WTC11 (cell line): Measurements from ENCODE around the gene FSTL4. TPM values are rescaled to one million over a fixed set of nuclear protein-coding genes. Genes with fewer than 3 reads are reported as not detected.

Experiments
- ATAC-seq: fragments of 200-7000 bp; cut with Tn5 transposase; 2 replicates; pipeline ENCODE4 v1.10.0; 2021; ENCODE audit warnings: mild to moderate bottlenecking, moderate library complexity
- CTCF ChIA-PET: fragments of 300-600 bp; sonication (Branson Sonifier 250); formaldehyde crosslinking; loops from one replicate; lab custom pipeline; 2021; ENCODE audit warnings: antibody characterized with exemption; lab: Charles Lee
- POLR2A ChIA-PET: fragments of 350-600 bp; sonication (Branson Sonifier 250); formaldehyde crosslinking; loops from one replicate; lab custom pipeline; 2021; ENCODE audit warnings: antibody characterized with exemption; lab: Charles Lee
- DNase-seq: peaks from one replicate; pipeline ENCODE4 v3.0.0; 2021; ENCODE audit warnings: low spot score
- H3K27ac Mint-ChIP-seq: 2 replicates; pipeline ENCODE4 v1.8.0; 2021; ENCODE audit warnings: mixed read lengths
- H3K27me3 Mint-ChIP-seq: 2 replicates; pipeline ENCODE4 v1.8.0; 2021; ENCODE audit warnings: low read depth, mild to moderate bottlenecking, moderate library complexity, mixed read lengths
- H3K36me3 Mint-ChIP-seq: 2 replicates; pipeline ENCODE4 v1.8.0; 2021; ENCODE audit warnings: mixed read lengths
- H3K4me1 Mint-ChIP-seq: 2 replicates; pipeline ENCODE4 v1.8.0; 2022; ENCODE audit warnings: mixed read lengths
- H3K4me3 Mint-ChIP-seq: 2 replicates; pipeline ENCODE4 v1.8.0; 2021; ENCODE audit warnings: mild to moderate bottlenecking, moderate library complexity, mixed read lengths
- H3K9me3 Mint-ChIP-seq: 2 replicates; pipeline ENCODE4 v1.8.0; 2021; ENCODE audit warnings: mixed read lengths
- ATF2 ChIP-seq: sonication (generic); formaldehyde crosslinking; IDR thresholded peaks from 2 replicates; pipeline ENCODE4 v1.8.1; 2022; ENCODE audit warnings: low read depth, missing genetic modification reagents, borderline replicate concordance
- ATF6 ChIP-seq: sonication (generic); formaldehyde crosslinking; IDR thresholded peaks from 2 replicates; pipeline ENCODE4 v1.8.1; 2023; ENCODE audit warnings: mild to moderate bottlenecking, missing genetic modification reagents
- CREB1 ChIP-seq: sonication (generic); formaldehyde crosslinking; IDR thresholded peaks from 2 replicates; pipeline ENCODE4 v1.8.0; 2023; ENCODE audit warnings: mild to moderate bottlenecking, missing genetic modification reagents
- E2F5 ChIP-seq: sonication (generic); formaldehyde crosslinking; IDR thresholded peaks from 2 replicates; pipeline ENCODE4 v1.8.1; 2022; ENCODE audit warnings: mild to moderate bottlenecking, moderate library complexity, missing genetic modification reagents
- ESRRA ChIP-seq: sonication (generic); formaldehyde crosslinking; IDR thresholded peaks from 2 replicates; pipeline ENCODE4 v1.8.1; 2022; ENCODE audit warnings: mild to moderate bottlenecking, missing genetic modification reagents, borderline replicate concordance
- GABPB1 ChIP-seq: sonication (generic); formaldehyde crosslinking; IDR thresholded peaks from 2 replicates; pipeline ENCODE4 v1.8.1; 2023; ENCODE audit warnings: mild to moderate bottlenecking, missing genetic modification reagents
- GRHL2 ChIP-seq: fragments of 250-450 bp; sonication (Bioruptor Pico); IDR thresholded peaks from 2 replicates; pipeline ENCODE4 v1.8.0; 2022; ENCODE audit warnings: mild to moderate bottlenecking, moderate library complexity; ENCODE audit not compliant: insufficient replicate concordance, severe bottlenecking
- IRF1 ChIP-seq: sonication (generic); formaldehyde crosslinking; IDR thresholded peaks from 2 replicates; pipeline ENCODE4 v1.8.0; 2023; ENCODE audit warnings: missing genetic modification reagents
- IRF2 ChIP-seq: sonication (generic); formaldehyde crosslinking; IDR thresholded peaks from 2 replicates; pipeline ENCODE4 v1.8.0; 2022; ENCODE audit warnings: low read depth, missing genetic modification reagents, borderline replicate concordance
- JAZF1 ChIP-seq: fragments of 250-450 bp; sonication (Bioruptor Pico); IDR thresholded peaks from 2 replicates; pipeline ENCODE4 v1.9.0; 2021; ENCODE audit warnings: moderate library complexity, mild to moderate bottlenecking, inconsistent platforms
- NFE2L1 ChIP-seq: sonication (generic); formaldehyde crosslinking; IDR thresholded peaks from 2 replicates; pipeline ENCODE4 v1.8.1; 2023; ENCODE audit warnings: missing genetic modification reagents
- NR1H2 ChIP-seq: sonication (generic); formaldehyde crosslinking; IDR thresholded peaks from 2 replicates; pipeline ENCODE4 v1.9.0; 2021; ENCODE audit warnings: mild to moderate bottlenecking, moderate library complexity, missing genetic modification reagents
- RELA ChIP-seq: sonication (generic); formaldehyde crosslinking; IDR thresholded peaks from 2 replicates; pipeline ENCODE4 v1.8.1; 2022; ENCODE audit warnings: missing genetic modification reagents, mild to moderate bottlenecking, borderline replicate concordance
- RORB ChIP-seq: fragments of 250-450 bp; sonication (Bioruptor Pico); IDR thresholded peaks from 2 replicates; pipeline ENCODE4 v1.9.0; 2021; ENCODE audit warnings: mild to moderate bottlenecking
- ZBTB21 ChIP-seq: sonication (generic); formaldehyde crosslinking; IDR thresholded peaks from 2 replicates; pipeline ENCODE4 v1.8.1; 2023; ENCODE audit warnings: mild to moderate bottlenecking, missing genetic modification reagents, borderline replicate concordance
- ZNF232 ChIP-seq: sonication (generic); formaldehyde crosslinking; IDR thresholded peaks from 2 replicates; pipeline ENCODE4 v1.8.0; 2022; ENCODE audit warnings: mild to moderate bottlenecking, missing genetic modification reagents
- ZNF396 ChIP-seq: fragments of 250-450 bp; sonication (Bioruptor Pico); IDR thresholded peaks from 2 replicates; pipeline ENCODE4 v1.8.0; 2021; ENCODE audit warnings: mild to moderate bottlenecking, moderate library complexity, borderline replicate concordance
- ZNF671 ChIP-seq: fragments of 250-450 bp; sonication (Bioruptor Pico); IDR thresholded peaks from 2 replicates; pipeline ENCODE4 v1.8.0; 2021; ENCODE audit warnings: mild to moderate bottlenecking
- total RNA-seq: library from RNA; stranded (reverse); gene quantifications from 3 replicates; pipeline ENCODE4 v1.2.3, GENCODE V29; 2021
- TF ChIP-seq, protein P1 (sequence below): sonication (generic); formaldehyde crosslinking; conservative IDR thresholded peaks from 2 replicates; pipeline ENCODE4 v1.8.1; 2022; ENCODE audit warnings: mild to moderate bottlenecking, missing genetic modification reagents

The FSTL4 gene
- total RNA-seq, 1 experiment from 2014 or later = 6.1 TPM

GRCh38 chr5:133531594-133531993 is 80.7 kb downstream of the FSTL4 start:
- DNase-seq = no peak
- no peak overlapping the region for H3K4me3 Mint-ChIP-seq
- no peaks in the 10 kb centered on the region for H3K27me3 Mint-ChIP-seq
- peaks cover 5% of the 10 kb centered on the region for H3K9me3 Mint-ChIP-seq
- POLR2A ChIA-PET = no interaction called here
- no peak for ATAC-seq
- TF ChIP-seq IRF2 (no peak), JAZF1 (CRISPR knock-in tag) (no peak), ATF2 (CRISPR knock-in tag) (no peak), GABPB1 (no peak), ATF6 (CRISPR knock-in tag) (no peak), RELA (CRISPR knock-in tag) (no peak), RORB (CRISPR knock-in tag) (no peak), ZNF396 (CRISPR knock-in tag) (no peak), ESRRA (CRISPR knock-in tag) (no peak), ZNF232 (CRISPR knock-in tag) (no peak), CREB1 (CRISPR knock-in tag) (no peak), NFE2L1 (no peak), GRHL2 (CRISPR knock-in tag) (no peak), E2F5 (CRISPR knock-in tag) (no peak), NR1H2 (CRISPR knock-in tag) (no peak), IRF1 (CRISPR knock-in tag) (no peak), ZNF671 (CRISPR knock-in tag) (no peak)
- TF ChIP-seq, protein P1, sequence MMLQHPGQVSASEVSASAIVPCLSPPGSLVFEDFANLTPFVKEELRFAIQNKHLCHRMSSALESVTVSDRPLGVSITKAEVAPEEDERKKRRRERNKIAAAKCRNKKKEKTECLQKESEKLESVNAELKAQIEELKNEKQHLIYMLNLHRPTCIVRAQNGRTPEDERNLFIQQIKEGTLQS (CRISPR knock-in tag) = no peak
- H3K36me3 Mint-ChIP-seq = no peaks in the 10 kb centered on the region
- H3K27ac Mint-ChIP-seq = no peak overlapping the region
- no peaks in the 10 kb centered on the region for H3K4me1 Mint-ChIP-seq
- CTCF ChIA-PET = no interaction called here

DNA sequence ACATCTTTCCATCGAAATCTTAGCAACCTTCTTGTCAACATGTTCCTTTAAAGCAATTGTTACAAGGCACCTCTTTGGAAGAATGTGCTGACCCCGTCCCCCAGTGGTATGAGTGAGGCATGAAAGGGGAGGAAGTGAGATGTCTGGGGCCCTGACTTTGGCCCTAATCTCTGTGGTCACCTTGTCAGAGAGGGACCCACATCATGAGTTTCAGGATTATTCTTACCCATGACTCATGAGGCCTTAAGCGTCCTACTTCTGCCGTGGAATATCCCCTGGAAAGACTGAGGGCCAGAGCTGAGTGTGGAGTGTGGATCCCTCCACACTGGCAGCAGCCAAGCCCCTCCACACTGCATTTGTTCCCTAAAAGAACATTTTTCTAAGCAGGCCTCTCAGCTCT is 81.2 kb downstream of the FSTL4 start:
- TF ChIP-seq ZBTB21 (no peak), E2F5 (CRISPR knock-in tag) (no peak)
- Mint-ChIP-seq H3K27me3 (no peaks in the 10 kb centered on the region), H3K4me3 (no peak overlapping the region), H3K4me1 (no peaks in the 10 kb centered on the region), H3K36me3 (no peaks in the 10 kb centered on the region), H3K27ac (no peak overlapping the region), H3K9me3 (peaks cover 5% of the 10 kb centered on the region)
- POLR2A ChIA-PET = no interaction called here
- DNase-seq (no peak), ATAC-seq (no peak)
- CTCF ChIA-PET = no interaction called here
